Heart right ventricle (tissue), 16 donors: ENCODE measurements around the gene APOD. TPM values are rescaled to one million over a fixed set of nuclear protein-coding genes. Genes with fewer than 3 reads are reported as not detected.

Experiments used
- ATAC-seq, 8 donors: fragments of 200-7000 bp; cut with Tn5 transposase; one replicate each; pipeline ENCODE4 v1.9.1; 2020; ENCODE audit warnings: mild to moderate bottlenecking in 8 of 8, moderate library complexity in 8 of 8, moderate number of reproducible peaks in 1 of 8
- DNase-seq, 2 donors: peaks; one replicate each; pipeline ENCODE4 v3.0.0-alpha.2; 2020
- H3K27ac ChIP-seq, 10 donors: fragments of 200-600 bp; sonication (generic) in 2 of 10; one replicate each; pipeline versions ENCODE4 v1.5.0 to v1.8.0; 2020 to 2022; ENCODE audit warnings: mild to moderate bottlenecking in 3 of 10
- H3K27me3 ChIP-seq, 7 donors: fragments of 200-600 bp; one replicate each; pipeline ENCODE4 v1.8.0; 2021 to 2022; ENCODE audit warnings: mild to moderate bottlenecking in 2 of 7
- H3K36me3 ChIP-seq, 9 donors: fragments of 200-600 bp; sonication (generic) in 1 of 9; one replicate each; pipeline versions ENCODE4 v1.5.0 to v1.8.0; 2020 to 2022; ENCODE audit warnings: mild to moderate bottlenecking in 2 of 9
- H3K4me1 ChIP-seq, 9 donors: fragments of 200-600 bp; sonication (generic) in 1 of 9; one replicate each; pipeline versions ENCODE4 v1.5.0 to v1.8.0; 2020 to 2022; ENCODE audit warnings: mild to moderate bottlenecking in 4 of 9
- H3K4me3 ChIP-seq, 10 donors: fragments of 200-600 bp; sonication (generic) in 2 of 10; one replicate each; pipeline versions ENCODE4 v1.5.0 to v1.8.0; 2020 to 2022; ENCODE audit warnings: mild to moderate bottlenecking in 7 of 10, moderate library complexity in 2 of 10
- H3K9me3 ChIP-seq, 11 donors: fragments of 200-600 bp in 10 of 11; sonication (generic) in 2 of 11; one replicate each; pipeline versions ENCODE4 v1.5.0 to v1.8.0; 2013 to 2022; ENCODE audit warnings: mild to moderate bottlenecking in 2 of 11, control low read depth in 1 of 11, moderate library complexity in 1 of 11
- WGBS, 2 donors: extraction: QIAGEN DNeasy Blood & Tissue Kit; methylation state at CpG; one replicate each; pipeline ENCODE4 v1.1.7; 2013; ENCODE audit warnings: inconsistent platforms in 1 of 2; 5-methylcytosine and 5-hydroxymethylcytosine counted together
- intact Hi-C, 10 donors: fragments of 100-400 bp; cut with DNase I; formaldehyde crosslinking; loops; one replicate each; pipeline versions ENCODE4 v1.11.1 to v1.14.2; 2022
- polyA plus RNA-seq, 2 donors: library from polyadenylated mRNA; stranded (reverse); fragments of 200-250 nt; gene quantifications; one replicate each; pipeline ENCODE4 v1.2.3, GENCODE V29; 2013
- total RNA-seq, 10 donors: library from RNA; stranded (reverse); fragmentation: NEBNext Ultra II Directional in 3 of 10; extraction: Animal tissue kit (Norgen Biotek cat#: 25700) in 3 of 10; gene quantifications; one replicate each; pipeline versions ENCODE4 v1.2.1 to v1.2.4, GENCODE V29; 2021 to 2023
- TF ChIP-seq, protein P1 (sequence below), 9 donors: fragments of 200-600 bp; sonication (generic) in 2 of 9; IDR thresholded peaks; one replicate each; pipeline versions ENCODE4 v1.5.0 to v1.8.0; 2021 to 2022; ENCODE audit warnings: antibody characterized with exemption in 9 of 9, mild to moderate bottlenecking in 5 of 9, moderate library complexity in 1 of 9
- donor health status: Arrhythmogenic right ventricular cardiomyopathy.
- donor health status: ischemic (EF 13 %, LVEDD 7.1; RV severe dilation, severe dysfunction).
- donor health status: healthy with polysubstance abuse.
- donor health status: DM: no; HTN: yes; CAD: no.
- donor health status: DM: no; HTN: no; CAD: no.
- donor health status: ischemic (EF 25% LVEDD 6.9; RV normal size, moderate dysfunction).
- donor health status: ischemic (EF 25% LVEDD 5.7; RV mildly dilated, moderate dysfunction).
- donor health status: healthy.
- donor health status: DM: yes; HTN: yes; CAD: no.
- donor health status: Ischemic cardiomyopathy.
- donor health status: ischemic (EF 35%, LVEDD 5.7; RV mildly dilated, moderate dysfunction).
- donor health status: nonischemic (EF 11% LVEDD 7.7; RV severe dilation, severe dysfunction).
- donor health status: DM: yes; HTN: yes; CAD: no.
- donor health status: PGD.
- donor health status: ischemic (EF 29% LVEDD 5.4; RV normal size, mild dysfunction).
- donor health status: nonischemic (EF 23%, LVEDD 6.1; RV moderate dilation, normal function).

APOD gene
- total and polyA plus RNA-seq, 12 donors, result 73.9 to 582 (median 109) TPM

DNA sequence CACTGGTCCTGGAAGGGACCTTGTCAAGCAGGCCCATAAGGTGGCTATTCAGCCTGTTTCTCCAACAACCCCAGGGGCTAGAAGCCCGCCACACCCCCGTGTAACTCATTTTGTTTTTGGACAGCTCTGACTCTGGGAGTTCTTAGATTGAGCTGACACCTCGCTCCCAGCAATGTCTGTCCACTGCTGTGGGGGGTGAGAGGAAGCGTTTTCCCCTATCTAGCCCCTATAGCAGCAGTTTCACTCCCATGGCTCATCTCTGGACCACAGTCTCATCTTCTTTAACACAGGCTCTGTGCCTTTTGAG, 39.6 kb downstream of the APOD start:
- Histone ChIP-seq H3K27ac (peak overlapping the region; percentile 86 to 99 (median 96)), H3K4me3 (peak overlapping the region in 9 of 10 donors; percentile 64 to 99 (median 94)), H3K27me3 (no peaks in the 10 kb centered on the region), H3K9me3 (no peaks in the 10 kb centered on the region), H3K36me3 (no peaks in the 10 kb centered on the region), H3K4me1 (peaks cover 3 to 73% (median 63%) of the 10 kb centered on the region in 9 donors)
- TF ChIP-seq, protein P1, sequence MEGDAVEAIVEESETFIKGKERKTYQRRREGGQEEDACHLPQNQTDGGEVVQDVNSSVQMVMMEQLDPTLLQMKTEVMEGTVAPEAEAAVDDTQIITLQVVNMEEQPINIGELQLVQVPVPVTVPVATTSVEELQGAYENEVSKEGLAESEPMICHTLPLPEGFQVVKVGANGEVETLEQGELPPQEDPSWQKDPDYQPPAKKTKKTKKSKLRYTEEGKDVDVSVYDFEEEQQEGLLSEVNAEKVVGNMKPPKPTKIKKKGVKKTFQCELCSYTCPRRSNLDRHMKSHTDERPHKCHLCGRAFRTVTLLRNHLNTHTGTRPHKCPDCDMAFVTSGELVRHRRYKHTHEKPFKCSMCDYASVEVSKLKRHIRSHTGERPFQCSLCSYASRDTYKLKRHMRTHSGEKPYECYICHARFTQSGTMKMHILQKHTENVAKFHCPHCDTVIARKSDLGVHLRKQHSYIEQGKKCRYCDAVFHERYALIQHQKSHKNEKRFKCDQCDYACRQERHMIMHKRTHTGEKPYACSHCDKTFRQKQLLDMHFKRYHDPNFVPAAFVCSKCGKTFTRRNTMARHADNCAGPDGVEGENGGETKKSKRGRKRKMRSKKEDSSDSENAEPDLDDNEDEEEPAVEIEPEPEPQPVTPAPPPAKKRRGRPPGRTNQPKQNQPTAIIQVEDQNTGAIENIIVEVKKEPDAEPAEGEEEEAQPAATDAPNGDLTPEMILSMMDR (IDR thresholded peaks at IDR 0.05), result no peak
- intact Hi-C loops, result no loop called here
- 51 to 61% methylated on average over 4 of the region's 4 CpGs for WGBS, 2 donors
- DNase-seq (no peak), ATAC-seq (peak in 3 of 8 donors; percentile 0 to 3 (median 1))

DNA sequence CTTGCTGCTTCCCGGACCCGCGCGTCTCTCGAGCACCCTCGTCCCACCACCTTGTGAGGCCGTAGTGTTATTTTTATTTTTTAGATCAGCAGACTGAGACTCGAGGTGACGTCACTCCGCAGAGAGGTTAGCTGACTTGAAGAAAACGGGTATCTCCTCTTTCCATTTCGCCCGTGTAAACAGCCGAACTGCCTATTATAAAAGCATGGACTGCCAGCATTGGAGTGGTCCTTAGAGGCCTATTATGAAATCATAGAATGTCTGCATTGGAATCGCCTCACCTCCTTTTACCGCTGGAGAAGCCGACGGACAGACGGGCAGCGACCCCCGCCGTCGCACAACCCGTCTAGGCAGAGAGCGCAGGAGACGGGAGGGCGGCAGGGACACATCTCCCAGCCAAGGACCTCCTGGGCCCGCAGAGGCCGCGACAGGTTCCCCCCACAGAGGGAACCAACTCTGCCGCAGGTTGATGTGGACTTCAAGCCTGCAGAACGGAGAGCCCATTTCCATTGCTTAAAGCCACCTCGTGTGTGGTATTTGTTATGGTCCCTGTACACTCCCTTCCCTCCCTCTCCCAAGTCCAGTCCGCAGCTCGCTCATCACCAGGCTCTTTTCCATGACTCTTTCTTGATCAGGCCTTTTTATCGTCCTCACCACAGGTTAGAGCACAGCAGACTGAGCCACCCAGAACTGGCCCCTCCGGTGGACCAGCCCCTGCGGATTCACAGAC, 40.1 kb downstream of the APOD start:
- peak in 7 of 8 donors; percentile 6 to 26 (median 10) for ATAC-seq
- peaks cover 3 to 73% (median 68%) of the 10 kb centered on the region in 9 donors for H3K4me1 ChIP-seq
- DNase-seq, result peak; percentile 23 to 29
- H3K36me3 ChIP-seq, result no peaks in the 10 kb centered on the region
- no peaks in the 10 kb centered on the region for H3K9me3 ChIP-seq
- H3K4me3 ChIP-seq, result peak overlapping the region; percentile 64 to 99 (median 92)
- intact Hi-C loops, result no loop called here
- peak overlapping the region; percentile 86 to 99 (median 96) for H3K27ac ChIP-seq
- WGBS, 2 donors, result 8 to 10% methylated on average over 38 of the region's 38 CpGs
- TF ChIP-seq, protein P1 (IDR thresholded peaks at IDR 0.05), result no peak
- H3K27me3 ChIP-seq, result no peaks in the 10 kb centered on the region

DNA sequence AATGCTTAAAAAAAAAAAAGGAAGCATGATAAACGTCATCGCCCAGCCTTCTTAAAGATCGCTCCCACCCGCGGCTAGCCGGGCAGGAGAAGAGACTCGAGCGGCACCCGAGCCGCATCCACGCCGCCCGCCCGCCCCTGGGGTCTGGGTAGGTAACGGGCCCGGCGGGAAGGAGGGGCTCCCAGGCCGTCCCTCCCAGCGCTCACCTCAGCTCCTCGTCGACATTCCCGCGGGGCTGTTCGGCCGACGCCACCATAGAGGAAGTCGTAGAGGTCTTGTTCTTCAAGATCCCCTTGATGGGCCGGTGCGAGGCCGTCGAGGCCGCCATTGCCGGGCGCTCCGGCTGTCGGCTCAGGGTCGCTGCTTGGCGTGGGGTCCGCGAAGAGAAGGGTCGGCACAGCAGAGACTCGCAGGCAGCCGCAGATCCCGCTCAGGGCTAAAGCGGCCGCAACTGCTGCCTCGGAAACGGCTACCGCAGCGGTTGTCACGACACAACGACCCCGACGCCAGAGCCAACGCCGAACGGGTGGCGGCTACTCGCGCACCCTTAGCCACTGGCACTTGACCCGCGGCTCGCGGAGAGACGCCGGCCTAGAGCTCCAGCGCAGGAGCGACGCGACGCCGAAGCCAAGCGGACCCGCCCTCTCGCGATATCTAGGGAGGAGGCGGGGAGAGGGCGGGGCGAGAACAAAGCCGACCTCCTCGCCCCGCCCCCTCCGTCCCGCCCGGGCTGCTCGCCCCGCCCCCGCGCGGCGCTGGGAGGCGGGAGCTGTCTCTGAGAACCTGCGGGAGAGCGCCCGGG, 40.8 kb downstream of the APOD start, which contains the start of gene PPP1R2:
Gene PPP1R2, minus strand, starts transcription at position 628 of the 802 bp plus-strand sequence. Its CDS starts 300 bp downstream, at position 328.
- H3K36me3 ChIP-seq, result no peaks in the 10 kb centered on the region
- H3K27ac ChIP-seq, result peak within 1 kb of the TSS; percentile 86 to 99 (median 96)
- TF ChIP-seq, protein P1 (IDR thresholded peaks at IDR 0.05), result no peak
- peaks cover 3 to 80% (median 76%) of the 10 kb centered on the region in 9 donors for H3K4me1 ChIP-seq
- intact Hi-C loops, result no loop called here
- H3K27me3 ChIP-seq, result no peaks in the 10 kb centered on the region
- DNase-seq (peak; percentile 92 to 94), ATAC-seq (peak; percentile 89 to 96 (median 94))
- H3K9me3 ChIP-seq, result no peaks in the 10 kb centered on the region
- WGBS, 2 donors, result 0% methylated on average over 88 to 95 of the region's 95 CpGs
- H3K4me3 ChIP-seq, result peak within 1 kb of the TSS; percentile 64 to 99 (median 92)

DNA sequence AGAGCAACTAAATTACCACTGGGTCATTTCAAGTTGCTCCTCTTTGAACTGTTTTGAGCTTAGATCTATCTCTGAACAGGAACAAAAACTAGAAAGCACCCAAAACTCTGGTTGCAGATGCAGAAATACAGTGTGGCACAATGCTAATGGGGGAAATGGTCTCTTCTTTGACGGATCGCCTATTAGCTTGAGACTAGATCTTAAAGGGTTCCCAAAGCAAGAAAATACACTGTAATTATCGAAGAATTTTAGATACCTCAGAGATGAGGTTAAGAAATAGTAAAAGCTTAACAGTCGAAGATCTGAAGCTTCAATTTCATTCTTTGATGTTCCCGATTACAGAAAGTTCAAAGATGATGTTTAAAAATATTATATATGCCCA, 41.4 kb downstream of the APOD start:
- Histone ChIP-seq H3K27ac (peak overlapping the region in 9 of 10 donors; percentile 86 to 99 (median 96)), H3K4me1 (peaks cover 3 to 85% (median 80%) of the 10 kb centered on the region in 9 donors), H3K9me3 (no peaks in the 10 kb centered on the region), H3K36me3 (no peaks in the 10 kb centered on the region), H3K27me3 (no peaks in the 10 kb centered on the region), H3K4me3 (peak overlapping the region; percentile 64 to 99 (median 92))
- TF ChIP-seq, protein P1 (IDR thresholded peaks at IDR 0.05), result no peak
- ATAC-seq (no peak), DNase-seq (no peak)
- 1% methylated on average over 5 of the region's 5 CpGs for WGBS, 2 donors
- intact Hi-C loops, result no loop called here
